ENCODE measurements around the gene LLGL1. TPM values are rescaled to one million over a fixed set of nuclear protein-coding genes. Genes with fewer than 3 reads are reported as not detected.

LLGL1 gene
- total RNA-seq, 1 experiment from 2014 or later, result 65.0 TPM

DNA sequence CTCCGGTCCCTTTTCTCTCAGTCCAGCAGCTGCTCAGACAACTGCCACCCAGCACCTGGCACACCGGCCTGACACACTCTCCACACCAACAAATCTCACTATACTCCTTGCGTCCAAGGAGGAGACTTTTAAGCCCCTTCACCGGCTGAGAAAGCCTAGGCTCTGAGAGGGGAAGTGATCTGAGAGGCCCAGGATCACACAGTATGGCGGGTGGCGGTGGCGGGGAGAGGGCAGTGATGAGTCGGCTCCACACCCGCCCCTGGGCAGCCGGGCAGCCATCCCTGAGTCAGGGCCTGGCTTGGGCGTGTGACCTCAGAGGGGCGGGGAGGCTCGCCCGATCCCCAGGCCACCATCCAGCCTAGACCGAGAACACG lies 32.5 kb downstream of the LLGL1 start:
- no peak overlapping the region for H4K8ac ChIP-seq (replicated peaks; ENCODE audit: insufficient read length, low read depth, low read length)
- peak overlapping the region; percentile 5 for H3K9ac ChIP-seq (ENCODE audit: extremely low read depth, insufficient read length, low read length)
- Mint-ChIP-seq H3K4me1 (peaks cover 25 to 41% of the 10 kb centered on the region in 2 experiments), H3K9me3 (no peaks in the 10 kb centered on the region), H3K27me3 (ENCODE audit: low read depth) (no peaks in the 10 kb centered on the region), H3K4me3 (peak overlapping the region; percentile 96 to 98), H3K27ac (peak overlapping the region; percentile 95 to 98 (median 98)), H3K36me3 (ENCODE audit: insufficient read depth in 1 of 3, low read depth in 3 of 3) (peaks cover 16 to 39% (median 38%) of the 10 kb centered on the region in 3 experiments; a peak in 6 of 7 replicates)
- H3K23ac ChIP-seq (ENCODE audit: insufficient read length, low read depth, low read length), result no peak overlapping the region
- H2BK12ac ChIP-seq (ENCODE audit: insufficient read length, low read depth, low read length), result no peak overlapping the region
- H2AK5ac ChIP-seq (ENCODE audit: insufficient read length, low read length), result no peak overlapping the region
- TF ChIP-seq, protein P1, sequence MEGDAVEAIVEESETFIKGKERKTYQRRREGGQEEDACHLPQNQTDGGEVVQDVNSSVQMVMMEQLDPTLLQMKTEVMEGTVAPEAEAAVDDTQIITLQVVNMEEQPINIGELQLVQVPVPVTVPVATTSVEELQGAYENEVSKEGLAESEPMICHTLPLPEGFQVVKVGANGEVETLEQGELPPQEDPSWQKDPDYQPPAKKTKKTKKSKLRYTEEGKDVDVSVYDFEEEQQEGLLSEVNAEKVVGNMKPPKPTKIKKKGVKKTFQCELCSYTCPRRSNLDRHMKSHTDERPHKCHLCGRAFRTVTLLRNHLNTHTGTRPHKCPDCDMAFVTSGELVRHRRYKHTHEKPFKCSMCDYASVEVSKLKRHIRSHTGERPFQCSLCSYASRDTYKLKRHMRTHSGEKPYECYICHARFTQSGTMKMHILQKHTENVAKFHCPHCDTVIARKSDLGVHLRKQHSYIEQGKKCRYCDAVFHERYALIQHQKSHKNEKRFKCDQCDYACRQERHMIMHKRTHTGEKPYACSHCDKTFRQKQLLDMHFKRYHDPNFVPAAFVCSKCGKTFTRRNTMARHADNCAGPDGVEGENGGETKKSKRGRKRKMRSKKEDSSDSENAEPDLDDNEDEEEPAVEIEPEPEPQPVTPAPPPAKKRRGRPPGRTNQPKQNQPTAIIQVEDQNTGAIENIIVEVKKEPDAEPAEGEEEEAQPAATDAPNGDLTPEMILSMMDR (conservative IDR thresholded peaks at IDR 0.05), result no peak
- no peaks in the 10 kb centered on the region for H3K27me3 ChIP-seq (ENCODE audit: insufficient read depth, low read length)
- H4K5ac ChIP-seq (ENCODE audit: insufficient read length, low read depth, low read length), result no peak overlapping the region
- no peak overlapping the region for H3K56ac ChIP-seq (ENCODE audit: insufficient read length, low read depth, low read length)
- no peak overlapping the region for H2BK15ac ChIP-seq (ENCODE audit: low read depth, low read length)
- H4K91ac ChIP-seq (ENCODE audit: insufficient read length, low read depth, low read length), result no peak overlapping the region
- no peaks in the 10 kb centered on the region for H3K79me1 ChIP-seq (ENCODE audit: insufficient read depth, low read depth, low read length, poor library complexity, severe bottlenecking)
- no CpG with 5 or more reads among the region's 16 CpGs for WGBS (ENCODE audit: extremely low coverage, insufficient read length, low lambda C conversion rate)
- H2BK5ac ChIP-seq (ENCODE audit: insufficient read length, low read length), result no peak overlapping the region
- H2BK120ac ChIP-seq (ENCODE audit: low read depth, low read length, poor library complexity, severe bottlenecking), result no peak overlapping the region
- no peaks in the 10 kb centered on the region for H4K20me1 ChIP-seq (ENCODE audit: control insufficient read depth, insufficient read depth, insufficient read length)
- H2BK20ac ChIP-seq (ENCODE audit: low read depth, low read length, poor library complexity, severe bottlenecking), result no peak overlapping the region
- H3K18ac ChIP-seq (ENCODE audit: insufficient read length, low read depth, low read length), result peak overlapping the region; percentile 28
- no peaks in the 10 kb centered on the region for H3K4me1 ChIP-seq (ENCODE audit: insufficient read depth, low read length)
- peak; percentile 87 for DNase-seq
- H3K4ac ChIP-seq (ENCODE audit: low read depth, low read length), result no peak overlapping the region
- peak overlapping the region; percentile 33; the same call in 1 of the 2 replicates for H3K14ac ChIP-seq (ENCODE audit: insufficient read depth, low read length)
- H3K79me2 ChIP-seq (ENCODE audit: insufficient read depth, low read length), result no peaks in the 10 kb centered on the region; the same call in 1 of the 2 replicates
- no peaks in the 10 kb centered on the region for H3K9me3 ChIP-seq (ENCODE audit: control insufficient read depth, low read depth, low read length)
- no peak overlapping the region for H3T11ph ChIP-seq (ENCODE audit: low read length)
- H3K23me2 ChIP-seq (ENCODE audit: insufficient read length, low read depth, low read length, poor library complexity, severe bottlenecking), result peaks cover 12% of the 10 kb centered on the region
- H3K27ac ChIP-seq (ENCODE audit: insufficient read length, low read depth, low read length), result no peak overlapping the region
- no peak overlapping the region for H2AFZ ChIP-seq (ENCODE audit: low read length)
- H3K4me2 ChIP-seq (ENCODE audit: insufficient read depth, insufficient read length, low read length), result peak overlapping the region; percentile 70

Data from H9 (cell line).